Measurements from ENCODE around the gene PLA2G2C.

GRCh38 chr1:20227704-20228103, 41.4 kb upstream of the PLA2G2C start:
- TF ChIP-seq CTCF (conservative IDR thresholded peaks at IDR 0.05; ENCODE audit: low read length) = no peak
- TF ChIP-seq EZH2phosphoT487 (IDR thresholded peaks at IDR 0.05; ENCODE audit: borderline replicate concordance, low read depth, low read length) = no peak

Measured in OCI-LY7 (cell line).